22Rv1 (cell line): ENCODE results near the gene SEMA3C.

Source experiments
- H3K27ac ChIP-seq: fragments of 450-650 bp; 2 replicates; pipeline ENCODE4 v1.5.1; 2017
- ZFX ChIP-seq: fragments of 450-650 bp; IDR thresholded peaks from 2 replicates; pipeline ENCODE4 v1.6.1; 2017; ENCODE audit warnings: antibody characterized with exemption, borderline replicate concordance
- TF ChIP-seq, protein P1 (sequence below): fragments of 450-650 bp; IDR thresholded peaks from 2 replicates; pipeline ENCODE4 v1.5.1; 2017; ENCODE audit warnings: mild to moderate bottlenecking

SEMA3C gene

DNA sequence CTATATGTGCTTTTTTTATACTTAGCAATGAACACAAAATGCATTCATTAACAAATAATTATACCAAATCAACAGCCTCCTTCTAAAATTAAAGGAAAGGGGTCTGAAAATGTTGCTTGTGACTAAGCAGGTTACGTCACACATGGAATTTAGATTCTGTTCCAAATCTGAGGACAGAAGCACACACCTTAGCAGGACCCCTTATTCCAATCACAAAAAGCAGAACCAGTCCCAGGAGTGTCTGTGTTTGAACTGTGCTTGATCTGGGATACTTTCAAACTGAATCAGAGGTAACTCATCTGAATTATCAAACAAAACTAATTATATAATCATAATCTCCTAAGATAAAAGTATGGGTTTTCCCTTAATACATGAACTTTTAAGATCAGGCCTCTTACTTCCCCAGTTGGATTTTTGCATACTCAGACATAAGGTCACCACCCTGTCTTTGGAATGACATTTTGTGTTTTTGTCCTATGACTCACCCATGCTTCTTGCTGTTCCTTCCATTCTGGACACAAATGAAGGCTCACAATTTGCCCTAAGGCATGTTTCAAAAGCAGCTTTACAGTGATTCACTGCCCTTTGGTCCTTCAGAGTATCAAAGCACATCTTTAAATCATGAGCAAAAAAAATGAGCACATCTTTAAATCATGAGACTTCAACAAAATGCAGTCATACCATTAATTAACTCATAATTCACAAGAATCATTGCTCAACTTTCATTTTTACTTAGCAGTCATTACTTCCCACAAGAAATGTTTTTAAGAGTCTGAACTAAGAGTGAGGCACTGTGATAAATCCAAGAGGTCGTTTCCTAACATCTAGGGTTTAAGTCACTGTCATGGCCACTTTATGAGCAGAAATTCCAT is 35.5 kb downstream of the SEMA3C start:
- H3K27ac ChIP-seq = peak overlapping the region; percentile 53
- no peak for TF ChIP-seq ZFX
- TF ChIP-seq, protein P1, sequence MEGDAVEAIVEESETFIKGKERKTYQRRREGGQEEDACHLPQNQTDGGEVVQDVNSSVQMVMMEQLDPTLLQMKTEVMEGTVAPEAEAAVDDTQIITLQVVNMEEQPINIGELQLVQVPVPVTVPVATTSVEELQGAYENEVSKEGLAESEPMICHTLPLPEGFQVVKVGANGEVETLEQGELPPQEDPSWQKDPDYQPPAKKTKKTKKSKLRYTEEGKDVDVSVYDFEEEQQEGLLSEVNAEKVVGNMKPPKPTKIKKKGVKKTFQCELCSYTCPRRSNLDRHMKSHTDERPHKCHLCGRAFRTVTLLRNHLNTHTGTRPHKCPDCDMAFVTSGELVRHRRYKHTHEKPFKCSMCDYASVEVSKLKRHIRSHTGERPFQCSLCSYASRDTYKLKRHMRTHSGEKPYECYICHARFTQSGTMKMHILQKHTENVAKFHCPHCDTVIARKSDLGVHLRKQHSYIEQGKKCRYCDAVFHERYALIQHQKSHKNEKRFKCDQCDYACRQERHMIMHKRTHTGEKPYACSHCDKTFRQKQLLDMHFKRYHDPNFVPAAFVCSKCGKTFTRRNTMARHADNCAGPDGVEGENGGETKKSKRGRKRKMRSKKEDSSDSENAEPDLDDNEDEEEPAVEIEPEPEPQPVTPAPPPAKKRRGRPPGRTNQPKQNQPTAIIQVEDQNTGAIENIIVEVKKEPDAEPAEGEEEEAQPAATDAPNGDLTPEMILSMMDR = no peak

DNA sequence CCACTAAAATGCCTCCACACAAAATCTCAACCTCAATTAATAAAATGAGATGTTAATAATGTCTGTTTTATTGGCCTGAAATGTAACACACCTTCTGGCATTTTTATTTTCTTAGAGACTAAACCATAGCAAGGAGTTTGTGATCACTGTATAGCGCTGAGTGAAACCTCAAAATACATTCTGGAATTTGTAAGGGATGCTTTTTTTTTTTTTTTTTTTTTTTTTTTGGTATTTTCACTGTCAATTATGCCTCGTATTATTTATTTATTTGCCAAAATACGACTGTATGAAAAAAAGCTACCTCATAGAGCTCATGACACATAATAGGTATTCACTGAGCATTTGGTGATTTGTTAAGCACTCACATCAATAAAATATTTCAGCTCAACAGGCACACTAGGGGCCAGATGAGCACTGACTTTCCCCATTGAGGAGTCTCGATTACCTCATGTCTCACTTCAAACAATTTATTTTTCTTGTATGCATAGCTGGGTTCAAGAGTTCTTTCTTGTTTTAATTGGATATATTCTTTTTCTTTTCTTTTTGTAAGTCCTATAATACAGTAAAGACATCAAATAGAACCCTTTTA is 36.5 kb downstream of the SEMA3C start:
- TF ChIP-seq ZFX = no peak
- TF ChIP-seq, protein P1 = no peak
- H3K27ac ChIP-seq = no peak overlapping the region

DNA sequence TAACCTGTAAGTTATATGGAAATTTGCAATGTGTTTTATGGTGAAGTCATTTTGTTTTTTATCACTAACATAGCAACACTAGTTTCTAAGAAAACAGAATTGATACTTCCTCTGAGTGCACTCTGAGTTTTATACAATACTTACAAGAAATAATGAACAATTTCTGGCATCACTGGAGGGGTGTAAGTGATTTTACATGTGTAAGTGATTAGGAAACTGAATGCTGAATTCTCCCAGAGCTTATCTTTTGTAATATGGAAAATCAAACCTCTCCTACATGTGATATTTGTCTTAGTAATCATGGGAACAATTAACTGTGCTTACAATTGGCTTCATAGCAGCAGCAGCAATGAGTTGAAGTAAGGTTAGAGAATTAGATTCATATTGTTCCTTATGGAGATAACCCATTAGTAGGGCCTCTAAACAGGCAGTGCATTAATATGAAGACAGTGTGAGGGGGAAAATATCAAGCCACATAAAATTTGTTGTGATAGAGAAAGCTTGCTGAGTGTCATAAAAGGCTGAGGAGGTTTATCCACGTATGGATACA is 37.4 kb downstream of the SEMA3C start:
- H3K27ac ChIP-seq = no peak overlapping the region
- no peak for TF ChIP-seq ZFX
- TF ChIP-seq, protein P1 = no peak

DNA sequence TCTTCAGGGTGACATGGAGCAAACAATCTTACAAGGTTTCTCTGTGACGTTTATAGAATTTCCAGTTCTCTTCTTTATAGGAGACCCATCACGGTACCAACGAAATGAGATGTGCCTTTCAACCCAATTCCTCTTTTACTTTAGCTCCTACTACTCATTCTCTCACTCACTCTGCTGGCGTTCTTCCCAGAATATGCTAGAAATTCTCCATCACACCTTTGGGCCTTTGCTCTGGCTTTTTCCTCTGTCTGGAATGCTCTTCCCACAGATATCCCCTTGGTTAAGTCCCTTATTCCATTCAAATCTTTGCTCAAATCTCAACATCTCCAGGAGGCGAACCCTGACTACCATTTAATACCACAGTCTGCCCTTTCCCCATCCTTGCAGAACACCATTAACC is 39.0 kb downstream of the SEMA3C start:
- no peak for TF ChIP-seq ZFX
- TF ChIP-seq, protein P1 = no peak
- no peak overlapping the region for H3K27ac ChIP-seq

DNA sequence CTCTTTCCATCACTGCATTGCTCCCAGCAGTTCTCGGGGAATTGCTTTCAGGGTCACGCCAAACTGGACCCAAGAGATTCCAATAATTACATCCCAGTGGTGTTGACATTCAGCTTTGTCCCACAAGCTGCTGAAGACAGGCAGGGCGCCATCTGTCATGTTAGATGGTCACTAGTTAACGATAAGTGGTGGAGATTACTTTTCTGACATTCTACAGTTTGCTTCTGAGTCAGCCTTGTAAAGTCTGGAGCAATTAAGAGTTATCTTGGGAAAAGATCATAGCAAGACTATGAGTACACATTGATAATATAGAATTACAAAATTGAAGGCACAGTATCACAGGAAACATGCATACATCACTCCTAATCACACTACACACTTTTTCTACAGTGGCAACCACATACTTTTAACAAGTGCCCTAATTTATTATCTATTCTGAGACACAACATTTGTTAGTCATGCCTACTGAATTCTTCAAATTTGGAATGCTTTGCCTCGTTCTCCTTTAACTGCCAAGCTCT is 41.9 kb downstream of the SEMA3C start:
- TF ChIP-seq, protein P1 = no peak
- no peak for TF ChIP-seq ZFX
- no peak overlapping the region for H3K27ac ChIP-seq

DNA sequence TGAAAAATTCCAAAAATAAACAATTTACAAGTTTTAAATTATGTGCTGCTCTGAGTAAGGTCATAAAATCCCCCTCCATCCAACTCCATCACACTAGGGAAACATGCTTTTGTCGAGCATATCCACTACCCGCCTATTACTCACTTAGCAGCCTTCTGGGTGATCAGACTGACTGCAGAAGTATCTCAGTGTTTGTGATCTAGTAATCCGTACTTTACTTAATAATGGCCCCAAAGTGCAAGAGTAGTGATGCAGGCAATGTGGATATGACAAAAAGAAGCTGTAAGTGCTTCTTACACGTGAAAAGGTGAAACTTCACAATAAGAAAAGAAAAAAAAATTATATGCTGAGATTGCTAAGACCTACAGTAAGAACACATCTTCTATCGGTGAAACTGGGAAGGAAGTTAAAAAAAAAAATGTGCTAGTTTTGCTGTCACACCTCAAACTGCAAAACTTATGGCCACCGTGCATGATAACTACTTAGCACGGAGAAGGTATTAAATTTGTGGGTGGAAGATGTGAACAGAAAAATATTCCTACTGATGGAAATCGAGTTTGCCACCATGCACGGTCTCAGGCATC is 43.2 kb downstream of the SEMA3C start:
- no peak overlapping the region for H3K27ac ChIP-seq
- TF ChIP-seq, protein P1 = no peak
- TF ChIP-seq ZFX = no peak
